GM19240 (cell line): Measurements from ENCODE around the gene CCDC192.
"Not testable (repeated sequence)": the region's sequence is repeated elsewhere in the genome, so short reads cannot be mapped to it uniquely, and the experiment has no call there.

Experiments used
- DNase-seq: peaks from one replicate; pipeline ENCODE4 v3.0.0; 2011; ENCODE audit warnings: low spot score; ENCODE audit not compliant: insufficient read length

Gene CCDC192

DNA sequence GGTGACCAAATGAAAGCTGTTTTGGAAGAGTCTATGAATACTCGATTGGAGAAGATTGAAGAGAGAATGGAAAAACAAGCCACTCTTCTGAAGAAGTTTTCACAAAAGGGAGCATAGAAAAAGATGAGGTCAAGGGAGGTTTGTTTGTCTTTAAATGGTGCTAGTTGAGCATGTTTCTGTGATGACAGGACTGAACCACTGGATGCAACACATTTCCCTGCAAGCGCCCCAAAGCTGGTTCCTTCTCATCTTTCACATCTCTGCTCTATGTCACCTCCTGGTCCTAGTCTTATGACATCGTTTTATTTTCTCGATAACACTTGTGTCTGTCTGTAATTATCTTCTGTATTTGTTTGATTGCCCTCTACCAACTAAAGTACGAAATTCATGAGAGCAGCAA, 3.8 kb upstream of the CCDC192 start:
- DNase-seq: no peak

DNA sequence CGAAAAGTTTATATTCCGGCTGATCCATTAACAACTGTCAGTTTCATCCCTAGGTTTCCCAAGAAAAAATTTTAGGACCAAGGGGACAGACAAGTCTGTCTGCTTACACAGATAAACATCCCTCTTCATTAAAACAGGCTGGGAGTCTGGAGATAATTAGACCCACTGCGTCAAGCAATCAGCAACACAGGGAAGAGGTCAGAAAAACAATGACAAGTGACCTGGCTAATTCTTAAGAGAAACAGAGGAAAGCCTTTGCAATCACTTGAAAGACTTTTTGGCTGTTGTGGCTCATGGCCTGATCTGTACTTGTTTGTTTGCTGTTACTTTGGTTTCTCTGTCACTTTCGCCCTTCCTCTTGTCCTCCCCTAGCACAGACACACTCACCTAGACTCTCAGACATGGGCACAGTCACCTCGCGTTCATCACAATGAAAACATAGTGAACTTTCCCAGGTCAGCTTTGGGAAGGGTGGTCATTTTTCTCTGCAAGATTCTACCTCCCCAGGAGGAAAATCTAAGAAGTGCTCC, 2.9 kb upstream of the CCDC192 start:
- DNase-seq: no peak

DNA sequence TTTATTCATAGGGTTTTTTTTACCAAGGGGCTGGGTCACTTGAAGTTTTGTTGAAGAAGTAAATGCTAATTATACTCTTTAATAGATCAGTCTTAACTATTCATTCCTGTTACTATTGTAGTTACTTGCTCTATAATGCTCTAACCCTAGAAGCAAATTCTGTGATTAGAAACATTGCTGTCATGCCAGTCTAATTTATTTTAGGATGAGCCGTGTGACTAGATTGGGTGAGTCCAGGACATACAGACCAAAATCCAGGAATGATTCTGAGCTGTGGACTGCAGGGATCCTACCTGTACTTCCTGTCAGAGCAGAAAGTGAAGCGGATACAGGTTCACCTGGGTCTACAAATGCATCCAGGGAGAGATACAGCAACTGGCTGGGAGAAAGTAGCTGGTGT, 757 bp upstream of the CCDC192 start:
- DNase-seq: no peak

DNA sequence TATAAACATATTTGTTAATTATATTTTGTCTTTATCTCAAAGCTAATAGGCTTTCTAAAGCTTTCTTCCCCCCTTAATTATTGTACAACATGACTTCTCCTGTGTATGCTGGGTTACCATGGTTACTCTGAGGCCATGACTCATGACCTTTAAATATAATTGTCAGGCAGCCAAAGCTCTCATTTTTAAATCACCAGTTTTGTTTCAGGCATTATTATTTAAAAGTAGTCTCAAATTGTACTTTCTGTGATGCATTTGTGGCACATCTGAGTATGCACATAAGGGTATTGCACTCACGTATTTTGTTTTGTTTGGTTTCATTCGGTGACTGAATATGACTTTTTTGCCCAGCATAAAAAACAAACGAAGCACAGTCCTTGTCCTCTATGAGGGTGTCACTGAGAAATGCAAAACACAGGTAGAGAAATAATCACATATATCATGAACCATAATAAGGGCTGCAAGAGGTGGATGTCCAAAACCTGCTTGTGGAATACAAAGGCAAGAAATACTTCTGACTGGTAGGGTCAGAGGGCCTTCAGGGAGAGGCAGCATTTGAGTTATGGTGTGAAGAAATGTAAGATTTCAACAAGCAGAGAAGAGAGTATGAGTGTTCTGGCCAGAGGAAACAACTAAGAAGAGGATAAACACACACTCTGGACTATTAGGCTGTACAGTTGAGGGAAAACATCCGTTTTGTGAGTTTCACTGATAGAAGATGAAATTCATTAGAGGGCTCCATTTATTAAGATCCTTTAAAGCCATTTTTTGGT, 2.1 kb downstream of the CCDC192 start:
- DNase-seq: no peak

DNA sequence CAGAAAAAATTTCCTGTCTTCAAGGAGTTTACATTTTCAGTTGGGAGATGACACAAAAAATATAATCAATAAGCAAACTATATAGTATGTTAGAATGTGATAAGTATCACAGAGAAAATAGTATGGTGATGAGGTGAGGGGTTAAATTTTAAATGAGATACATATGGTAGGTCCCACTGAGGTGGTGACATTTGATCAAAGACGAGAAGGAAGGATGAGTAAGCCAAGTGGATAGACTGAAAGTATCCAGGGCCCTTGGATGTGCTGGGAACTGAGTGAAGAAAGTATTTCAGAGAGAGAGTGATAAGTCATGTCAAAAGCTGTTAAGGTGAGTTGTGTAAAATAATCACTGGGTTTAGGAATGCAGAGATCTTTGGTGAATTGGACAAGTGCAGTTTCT, 3.5 kb downstream of the CCDC192 start:
- no peak for DNase-seq

DNA sequence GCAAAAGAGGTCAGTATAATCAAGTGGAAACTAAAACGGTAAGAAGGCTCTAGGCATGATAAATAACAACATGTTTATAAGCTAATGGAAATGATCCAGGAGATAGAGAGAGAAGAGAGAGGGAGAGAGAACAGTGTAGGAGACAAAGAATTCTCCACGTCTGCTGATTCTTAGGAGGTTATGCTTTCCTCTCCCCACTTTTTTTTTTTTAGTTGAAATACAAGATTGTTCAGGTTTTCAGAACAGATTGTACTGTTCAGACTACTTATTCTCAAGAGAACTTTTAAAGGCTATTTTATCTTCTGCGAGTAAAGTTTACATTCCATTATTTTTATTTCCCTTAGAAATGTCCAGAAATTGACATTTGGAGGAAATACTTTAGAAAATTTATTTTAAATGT, 4.0 kb downstream of the CCDC192 start:
- DNase-seq: no peak

DNA sequence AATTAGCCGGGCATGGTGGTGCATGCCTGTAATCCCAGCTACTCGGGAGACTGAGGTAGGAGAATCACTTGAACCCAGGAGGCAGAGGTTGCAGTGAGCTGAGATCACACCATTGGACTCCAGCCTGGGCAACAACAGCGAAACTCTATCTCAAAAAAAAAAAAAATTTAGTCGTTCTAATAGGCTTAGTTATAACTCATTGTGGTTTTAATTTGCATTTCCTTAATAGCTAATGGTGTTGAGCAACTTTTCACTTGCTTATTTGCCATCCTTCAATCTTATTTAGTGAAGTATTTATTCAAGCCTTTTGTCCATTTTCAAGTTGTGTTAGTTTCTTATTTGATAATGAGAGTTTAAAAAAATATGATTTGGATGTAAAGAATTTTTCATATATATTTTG, 9.9 kb downstream of the CCDC192 start:
- not testable (repeated sequence) for DNase-seq

DNA sequence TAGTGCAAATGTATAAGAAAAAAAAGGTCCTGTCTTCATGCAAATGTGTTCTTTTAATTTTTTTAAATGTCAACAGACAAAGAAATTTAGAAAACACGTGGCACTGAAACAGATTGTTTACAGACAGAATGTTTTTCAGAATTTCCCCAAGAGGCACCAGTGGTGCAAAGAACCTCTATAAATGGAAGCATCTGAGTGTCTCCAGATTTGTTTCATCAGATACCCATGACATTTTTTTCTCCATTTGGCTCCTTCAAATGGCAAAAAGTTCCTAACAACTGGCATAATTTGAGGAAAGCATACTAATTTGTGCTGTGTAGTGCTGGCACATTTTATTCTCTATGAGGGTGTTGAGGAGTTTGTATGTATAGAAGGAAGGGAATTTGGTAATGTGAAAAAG, 15.0 kb downstream of the CCDC192 start:
- no peak for DNase-seq

DNA sequence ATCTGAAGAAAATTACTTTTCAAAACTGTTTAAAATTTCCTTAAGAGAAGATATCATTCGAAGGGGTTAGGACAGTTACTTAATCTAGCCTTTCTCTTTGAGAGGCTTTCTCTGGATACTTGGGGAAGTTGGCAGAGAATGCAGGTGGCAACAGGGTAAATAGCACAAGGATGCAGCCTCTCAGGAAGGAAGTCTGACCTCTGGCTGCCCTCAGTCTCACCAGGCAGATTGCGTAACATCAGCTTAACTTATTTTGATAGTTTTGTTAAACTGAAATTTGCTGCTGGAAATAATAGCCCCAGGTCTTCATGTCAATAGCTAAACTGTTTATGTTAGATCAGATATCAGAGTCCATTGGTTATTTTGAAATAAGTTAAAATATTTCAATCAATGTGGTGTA, 20.4 kb downstream of the CCDC192 start:
- DNase-seq: no peak

DNA sequence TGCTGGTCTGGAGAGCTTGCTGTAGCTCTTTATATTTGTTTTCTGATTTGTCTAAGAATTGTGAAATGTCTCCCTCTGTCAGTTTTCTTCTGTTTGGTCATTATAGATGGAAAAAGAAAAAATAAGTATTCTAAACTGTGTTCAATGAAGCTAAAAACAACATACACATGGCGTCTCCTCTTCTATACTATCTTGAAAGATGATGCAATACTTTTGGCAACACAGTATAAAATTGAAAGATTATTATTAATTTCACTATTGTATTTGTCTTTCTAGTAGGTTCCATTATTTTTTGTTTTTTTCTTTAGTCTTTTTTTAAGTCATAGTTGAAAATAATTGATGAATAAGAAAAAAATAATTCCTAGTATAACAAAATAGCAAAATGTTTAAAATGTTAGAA, 22.5 kb downstream of the CCDC192 start:
- DNase-seq: no peak

DNA sequence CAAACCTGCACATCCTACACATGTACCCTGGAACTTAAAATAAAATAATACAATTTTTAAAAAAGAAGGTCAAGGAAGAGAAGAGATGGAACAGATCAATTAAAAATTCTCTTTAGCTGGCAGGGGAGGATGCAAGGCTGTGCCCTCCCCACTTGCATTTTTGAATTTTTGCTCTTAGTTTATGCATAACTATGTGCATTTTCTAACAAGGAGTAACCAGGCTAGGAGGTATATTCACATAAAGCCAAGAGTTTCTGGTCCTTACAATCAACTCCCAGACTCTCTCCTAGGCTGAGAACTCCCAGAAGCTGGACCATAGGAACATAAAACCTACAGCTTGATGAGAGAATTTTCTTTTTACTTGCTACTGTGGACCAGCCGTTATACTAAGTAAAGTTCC, 29.8 kb downstream of the CCDC192 start:
- DNase-seq: no peak

DNA sequence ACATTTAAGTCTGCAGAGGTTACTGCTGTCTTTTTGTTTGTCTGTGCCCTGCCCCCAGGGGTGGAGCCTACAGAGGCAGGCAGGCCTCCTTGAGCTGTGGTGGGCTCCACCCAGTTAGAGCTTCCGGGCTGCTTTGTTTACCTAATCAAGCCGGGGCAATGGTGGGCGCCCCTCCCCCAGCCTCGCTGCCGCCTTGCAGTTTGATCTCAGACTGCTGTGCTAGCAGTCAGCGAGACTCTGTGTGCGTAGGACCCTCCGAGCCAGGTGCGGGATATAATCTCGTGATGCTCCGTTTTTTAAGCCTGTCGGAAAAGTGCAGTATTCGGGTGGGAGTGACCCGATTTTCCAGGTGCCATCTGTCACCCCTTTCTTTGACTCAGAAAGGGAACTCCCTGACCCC, 36.2 kb downstream of the CCDC192 start:
- not testable (repeated sequence) for DNase-seq

DNA sequence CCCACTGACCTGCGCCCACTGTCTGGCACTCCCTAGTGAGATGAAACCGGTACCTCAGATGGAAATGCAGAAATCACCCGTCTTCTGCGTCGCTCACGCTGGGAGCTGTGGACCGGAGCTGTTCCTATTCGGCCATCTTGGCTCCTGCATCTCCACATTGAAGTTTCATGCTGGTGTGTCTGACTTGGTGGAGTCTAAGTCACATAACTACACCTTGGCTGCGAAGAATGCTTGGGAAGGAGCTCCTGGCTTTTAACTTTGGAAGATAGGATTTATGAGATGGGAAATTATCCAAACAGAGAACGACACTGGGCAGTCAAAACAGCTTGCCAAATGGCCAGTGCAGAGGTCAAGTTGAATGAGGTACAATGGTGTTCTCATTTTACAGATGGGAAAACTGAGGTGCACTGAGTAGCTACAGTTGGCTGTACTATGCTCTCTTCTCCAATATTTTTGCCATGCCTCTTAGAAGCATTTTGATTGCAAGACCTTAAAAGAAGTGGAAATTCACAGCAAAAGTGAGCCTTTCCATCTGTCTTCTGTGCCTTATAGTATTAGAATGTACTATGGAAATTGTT, 36.7 kb downstream of the CCDC192 start:
- no peak for DNase-seq

DNA sequence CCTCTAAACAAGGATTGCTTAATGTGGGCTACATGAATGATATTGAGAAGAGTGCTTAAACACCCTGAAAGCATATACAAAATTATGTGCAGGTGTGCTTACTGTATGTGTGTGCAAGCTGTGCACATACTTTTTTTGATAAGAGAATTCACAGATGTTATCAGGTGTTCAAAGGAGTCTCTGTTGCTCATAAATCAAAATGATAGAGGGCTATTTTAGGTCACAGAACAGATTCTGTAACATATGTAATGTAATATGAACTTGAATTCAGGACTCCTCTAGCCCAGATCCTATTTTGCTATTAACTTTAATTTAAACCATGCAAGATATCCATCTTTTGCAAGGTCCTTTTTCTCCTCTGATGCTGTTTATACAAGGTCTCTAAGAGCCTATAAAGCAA, 38.2 kb downstream of the CCDC192 start:
- DNase-seq: no peak

DNA sequence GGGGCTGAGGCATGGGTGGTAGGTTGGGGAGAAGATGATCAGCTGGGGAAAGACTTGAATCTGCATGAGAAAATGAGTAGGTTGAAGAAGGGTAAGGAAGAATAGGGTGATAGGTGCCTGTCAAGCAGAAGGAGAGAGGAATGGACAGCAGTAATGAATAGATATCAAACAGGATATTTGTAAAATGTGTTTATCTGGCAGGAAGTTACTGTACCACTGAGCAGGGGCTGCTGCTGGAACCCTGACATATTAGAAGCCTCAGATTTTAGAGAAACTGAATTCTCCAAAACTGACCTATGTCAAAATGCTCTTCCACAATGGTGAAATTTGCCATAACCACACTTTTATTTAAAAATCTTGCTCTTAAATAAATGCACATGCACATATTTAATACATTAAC, 41.0 kb downstream of the CCDC192 start:
- no peak for DNase-seq

DNA sequence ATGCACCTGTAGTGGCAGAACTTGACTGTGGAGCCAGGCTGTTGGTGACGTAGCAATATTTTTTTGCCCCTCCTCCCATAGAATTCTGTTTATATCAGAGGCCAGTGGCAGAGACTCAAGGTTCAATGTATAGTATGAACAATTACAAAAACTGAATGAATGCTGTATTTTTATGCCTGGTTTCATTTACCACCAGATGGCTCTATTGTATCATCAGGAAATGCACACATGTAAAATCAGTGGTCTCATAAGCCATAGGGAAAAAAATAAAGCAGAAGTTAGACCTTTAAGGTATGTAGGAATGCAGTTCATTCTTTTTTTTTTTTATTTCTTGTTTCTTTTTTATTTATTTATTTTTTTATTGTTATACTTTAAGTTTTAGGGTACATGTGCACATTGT, 43.6 kb downstream of the CCDC192 start:
- no peak for DNase-seq

DNA sequence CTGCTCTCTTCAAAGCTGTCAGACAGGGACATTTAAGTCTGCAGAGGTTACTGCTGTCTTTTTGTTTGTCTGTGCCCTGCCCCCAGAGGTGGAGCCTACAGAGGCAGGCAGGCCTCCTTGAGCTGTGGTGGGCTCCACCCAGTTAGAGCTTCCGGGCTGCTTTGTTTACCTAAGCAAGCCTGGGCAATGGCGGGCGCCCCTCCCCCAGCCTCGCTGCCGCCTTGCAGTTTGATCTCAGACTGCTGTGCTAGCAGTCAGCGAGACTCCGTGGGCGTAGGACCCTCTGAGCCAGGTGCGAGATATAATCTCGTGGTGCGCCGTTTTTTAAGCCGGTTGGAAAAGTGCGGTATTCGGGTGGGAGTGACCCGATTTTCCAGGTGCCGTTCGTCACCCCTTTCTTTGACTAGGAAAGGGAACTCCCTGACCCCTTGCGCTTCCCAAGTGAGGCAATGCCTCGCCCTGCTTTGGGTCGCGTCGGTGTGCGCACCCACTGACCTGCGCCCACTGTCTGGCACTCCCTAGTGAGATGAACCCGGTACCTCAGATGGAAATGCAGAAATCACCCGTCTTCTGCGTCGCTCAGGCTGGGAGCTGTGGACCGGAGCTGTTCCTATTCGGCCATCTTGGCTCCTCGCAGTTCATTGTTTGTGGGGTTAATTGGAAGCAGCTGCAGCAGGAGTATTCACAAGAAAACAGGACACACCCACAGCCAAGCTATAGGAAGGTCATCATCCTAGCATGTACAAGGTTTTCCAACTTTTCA, 49.5 kb downstream of the CCDC192 start:
- DNase-seq: not testable (repeated sequence)

DNA sequence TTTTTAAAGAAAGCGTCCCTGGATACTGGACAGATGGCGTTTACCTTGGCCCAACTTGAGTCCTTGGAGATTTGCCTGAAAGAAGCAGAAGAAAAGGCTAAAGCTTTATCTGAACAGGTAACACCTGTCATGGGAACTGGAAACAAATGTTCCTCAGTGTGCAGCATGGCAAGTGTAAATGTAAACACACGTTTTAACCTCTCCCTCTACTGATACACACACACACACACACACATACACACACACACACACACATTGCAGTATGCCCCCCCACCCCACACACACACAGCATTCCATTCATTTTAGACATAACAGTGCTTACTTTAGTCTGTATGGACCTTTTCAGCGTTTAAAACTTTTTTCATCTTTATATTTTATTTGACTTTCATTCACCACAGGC, 51.1 kb downstream of the CCDC192 start:
- no peak for DNase-seq

DNA sequence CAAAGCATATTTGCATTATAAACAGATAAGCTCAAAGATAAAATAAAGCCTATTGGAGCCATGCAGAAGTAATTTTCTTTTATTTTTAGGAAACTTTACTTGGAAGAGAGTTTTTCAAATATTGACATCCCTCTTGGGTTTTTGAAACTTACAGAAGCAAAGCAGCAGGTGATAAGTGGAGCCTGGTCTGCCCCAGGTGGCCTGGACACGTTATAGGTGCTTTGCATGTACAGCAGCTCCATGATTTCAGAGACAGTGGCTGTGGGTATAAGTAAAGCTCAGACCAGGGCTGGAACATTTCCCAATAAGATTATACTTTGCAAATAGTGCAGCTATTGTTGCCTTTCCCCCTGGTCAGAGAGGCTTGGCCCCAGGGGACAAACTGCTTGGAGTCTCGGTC, 51.5 kb downstream of the CCDC192 start:
- no peak for DNase-seq

DNA sequence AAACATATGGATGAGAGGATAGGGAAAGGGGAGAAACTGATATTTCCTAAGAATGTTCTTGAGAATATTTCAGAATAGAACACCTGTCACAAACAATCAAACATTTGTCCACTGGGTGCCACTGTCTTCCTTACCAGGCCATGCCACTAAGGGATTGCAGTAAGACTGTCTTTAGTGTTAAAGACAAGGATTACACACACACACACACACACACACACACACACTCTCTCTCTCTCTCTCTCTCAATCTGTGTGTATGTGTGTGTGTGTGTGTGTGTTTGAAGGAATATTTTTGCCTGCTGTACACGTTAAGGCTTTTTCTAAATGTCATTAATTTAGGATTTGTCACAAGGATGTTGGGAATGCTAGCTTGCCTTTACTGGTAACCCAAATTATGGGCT, 54.4 kb downstream of the CCDC192 start:
- peak; percentile 41 for DNase-seq

DNA sequence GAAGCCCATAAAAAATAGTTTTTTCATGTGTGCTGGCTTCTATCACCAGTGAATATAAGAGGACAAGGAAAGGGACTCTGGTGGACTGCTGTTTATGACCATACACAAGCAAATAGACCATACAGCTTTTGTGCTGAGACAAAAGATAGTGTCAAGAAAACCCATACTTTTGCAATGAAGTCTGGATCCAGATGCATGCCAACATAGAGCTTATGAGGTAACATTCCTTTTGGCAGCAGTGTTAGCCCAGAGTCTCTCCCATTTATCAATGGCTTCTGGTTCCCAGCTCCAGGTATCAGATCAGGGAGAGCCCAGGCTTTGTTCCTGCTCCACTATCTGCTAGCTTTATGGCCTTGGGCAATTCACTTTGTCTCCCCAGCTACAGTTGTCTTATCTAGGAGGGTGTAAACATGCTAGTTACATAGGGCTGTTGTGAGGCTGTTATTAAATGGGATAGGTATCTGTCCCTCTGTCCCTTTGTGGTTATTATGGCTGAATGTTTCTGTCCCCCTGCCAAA, 55.6 kb downstream of the CCDC192 start:
- no peak for DNase-seq

DNA sequence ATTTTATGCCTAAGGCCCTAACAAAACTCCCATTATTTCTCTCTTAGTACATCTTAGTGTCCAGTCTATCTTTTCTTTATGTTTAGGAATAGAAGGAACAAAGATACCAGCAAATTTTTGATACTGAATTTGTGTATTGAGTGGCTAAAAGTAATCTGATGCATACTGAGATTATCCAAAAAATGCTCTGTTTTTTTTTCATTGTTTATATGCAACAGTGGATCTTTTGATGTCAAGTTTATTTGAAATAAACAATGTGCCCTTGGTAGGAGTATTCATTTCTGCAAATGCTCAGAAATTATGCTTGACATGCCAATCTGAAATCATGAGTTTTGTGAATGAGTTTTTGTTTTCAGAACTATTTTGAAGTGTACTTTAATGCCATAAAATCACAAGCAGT, 58.7 kb downstream of the CCDC192 start:
- no peak for DNase-seq
